ENCODE results near the gene SERPINB10. TPM values are rescaled to one million over a fixed set of nuclear protein-coding genes. Genes with fewer than 3 reads are reported as not detected.
"Not testable (repeated sequence)": the region's sequence is repeated elsewhere in the genome, so short reads cannot be mapped to it uniquely, and the experiment has no call there.

The SERPINB10 gene
- polyA plus RNA-seq, 3 donors, result 0.27 to 0.90 TPM; not detected in 1

GRCh38 chr18:63930773-63931354 lies 23.1 kb downstream of the SERPINB10 start:
- WGBS, 3 donors, result 58 to 91% (median 69%) methylated on average over 3 of the region's 3 CpGs
- H3K27ac ChIP-seq (ENCODE audit: low read depth, low read length), result no peak overlapping the region

GRCh38 chr18:63936156-63936931 lies 28.6 kb downstream of the SERPINB10 start:
- H3K27ac ChIP-seq (ENCODE audit: low read depth, low read length), result no peak overlapping the region
- WGBS, 3 donors, result 1 to 2% (median 1%) methylated on average over 54 of the region's 54 CpGs

GRCh38 chr18:63936932-63937393 lies 29.2 kb downstream of the SERPINB10 start:
- no peak overlapping the region for H3K27ac ChIP-seq (ENCODE audit: low read depth, low read length)
- WGBS, 3 donors, result 33 to 42% (median 36%) methylated on average over 19 of the region's 19 CpGs

GRCh38 chr18:63940008-63940407 lies 32.2 kb downstream of the SERPINB10 start:
- 94 to 96% (median 94%) methylated on average over 8 of the region's 8 CpGs for WGBS, 3 donors
- H3K27ac ChIP-seq (ENCODE audit: low read depth, low read length), result no peak overlapping the region

GRCh38 chr18:63940543-63941050 lies 32.8 kb downstream of the SERPINB10 start:
- WGBS, 3 donors, result 75 to 86% (median 86%) methylated on average over 17 of the region's 17 CpGs
- not testable (repeated sequence) for H3K27ac ChIP-seq (ENCODE audit: low read depth, low read length)

- H3K27ac ChIP-seq (ENCODE audit: low read depth, low read length), result no peak overlapping the region
- 86 to 90% (median 89%) methylated on average over 3 of the region's 3 CpGs for WGBS, 3 donors
These were observed 39.5 kb downstream of the SERPINB10 start for GRCh38 chr18:63947051-63947790.

- no peak within 1 kb of the TSS for H3K27ac ChIP-seq (ENCODE audit: low read depth, low read length)
- 6 to 20% (median 20%) methylated on average over 34 to 35 of the region's 35 CpGs for WGBS, 3 donors
These were observed 41.4 kb downstream of the SERPINB10 start, which contains the start of gene HMSD for GRCh38 chr18:63949068-63949737. Gene HMSD (plus strand): TSS chr18:63949301. CDS start chr18:63953456, 4,155 bp downstream.

GRCh38 chr18:63951302-63951705 lies 43.5 kb downstream of the SERPINB10 start:
- 72 to 79% (median 73%) methylated on average over 4 of the region's 4 CpGs for WGBS, 3 donors
- H3K27ac ChIP-seq (ENCODE audit: low read depth, low read length), result no peak overlapping the region

- H3K27ac ChIP-seq (ENCODE audit: low read depth, low read length), result no peak overlapping the region
- 49 to 78% (median 55%) methylated on average over 5 of the region's 5 CpGs for WGBS, 3 donors
These were observed 46.1 kb downstream of the SERPINB10 start for GRCh38 chr18:63953811-63954210.

GRCh38 chr18:63956755-63957154 lies 49.0 kb downstream of the SERPINB10 start:
- H3K27ac ChIP-seq (ENCODE audit: low read depth, low read length), result no peak overlapping the region
- WGBS, 3 donors, result 60 to 71% (median 66%) methylated on average over 4 of the region's 4 CpGs

- no peak overlapping the region for H3K27ac ChIP-seq (ENCODE audit: low read depth, low read length)
- WGBS, 3 donors, result 40 to 58% (median 53%) methylated on average over 1 of the region's 1 CpG
These were observed 53.1 kb downstream of the SERPINB10 start for GRCh38 chr18:63960891-63961290.

- 66 to 70% (median 69%) methylated on average over 5 of the region's 5 CpGs for WGBS, 3 donors
- H3K27ac ChIP-seq (ENCODE audit: low read depth, low read length), result no peak overlapping the region
These were observed 53.8 kb downstream of the SERPINB10 start for GRCh38 chr18:63961435-63961980.

GRCh38 chr18:63962137-63962536 lies 54.4 kb downstream of the SERPINB10 start:
- no peak overlapping the region for H3K27ac ChIP-seq (ENCODE audit: low read depth, low read length)
- WGBS, 3 donors, result 31 to 53% (median 32%) methylated on average over 1 of the region's 1 CpG

- H3K27ac ChIP-seq (ENCODE audit: low read depth, low read length), result no peak overlapping the region
- WGBS, 3 donors, result 27 to 83% (median 47%) methylated on average over 1 of the region's 1 CpG
These were observed 56.0 kb downstream of the SERPINB10 start for GRCh38 chr18:63963615-63964256.

- no peak overlapping the region for H3K27ac ChIP-seq (ENCODE audit: low read depth, low read length)
These were observed 57.1 kb downstream of the SERPINB10 start for GRCh38 chr18:63964908-63965307.

GRCh38 chr18:63965716-63966330 lies 58.1 kb downstream of the SERPINB10 start:
- 85 to 89% (median 87%) methylated on average over 5 of the region's 5 CpGs for WGBS, 3 donors
- no peak overlapping the region for H3K27ac ChIP-seq (ENCODE audit: low read depth, low read length)
